ENCODE results near the gene PRKCI. TPM values are rescaled to one million over a fixed set of nuclear protein-coding genes. Genes with fewer than 3 reads are reported as not detected.
A peak's percentile ranks its signal among the peaks of the same experiment; 100 is the strongest.
"Not testable (repeated sequence)": the region's sequence is repeated elsewhere in the genome, so short reads cannot be mapped to it uniquely, and the experiment has no call there.

Gene PRKCI
- total RNA-seq, 4 donors from 2014 or later: 28.2 to 54.2 (median 34.3) TPM

GRCh38 chr3:170180908-170181885 lies 41.0 kb upstream of the PRKCI start, which contains the start of gene PHC3:
Gene PHC3, minus strand, starts transcription at chr3:170181733. Its CDS starts 18 bp downstream, at chr3:170181715.
- peak within 1 kb of the TSS; percentile 93 to 99 (median 98) for H3K27ac ChIP-seq
- H3K27me3 ChIP-seq: no peaks in the 10 kb centered on the region
- H3K4me3 ChIP-seq: peak within 1 kb of the TSS; percentile 73 to 96 (median 84)
- H3K9me3 ChIP-seq: no peaks in the 10 kb centered on the region
- peaks cover 6 to 29% (median 12%) of the 10 kb centered on the region in 4 donors for H3K4me1 ChIP-seq
- peak; percentile 84 to 91 for DNase-seq (ENCODE audit: low spot score in 2 of 2)
- TF ChIP-seq CTCF (IDR thresholded peaks at IDR 0.05) (peak in 4 of 5 experiments; percentile 12 to 64 (median 38)), EP300 (IDR thresholded peaks at IDR 0.05) (peak; percentile 43 to 97), POLR2A (IDR thresholded peaks at IDR 0.05) (peak; percentile 61 to 87)
- peaks cover 0 to 25% (median 3%) of the 10 kb centered on the region in 3 donors for H3K36me3 ChIP-seq
- WGBS, 2 donors: 1% methylated on average over 51 to 71 of the region's 71 CpGs

- no peaks in the 10 kb centered on the region for H3K27me3 ChIP-seq
- H3K9me3 ChIP-seq: no peaks in the 10 kb centered on the region
- no peak for DNase-seq (ENCODE audit: low spot score in 2 of 2)
- no peaks in the 10 kb centered on the region for H3K36me3 ChIP-seq
- H3K27ac ChIP-seq: no peak overlapping the region
- no peak for TF ChIP-seq EP300 (IDR thresholded peaks at IDR 0.05)
- no peak for TF ChIP-seq POLR2A (IDR thresholded peaks at IDR 0.05)
- no peak for TF ChIP-seq CTCF (IDR thresholded peaks at IDR 0.05)
- WGBS, 2 donors: 83 to 89% methylated on average over 4 of the region's 4 CpGs
- peaks cover 0 to 9% (median 0%) of the 10 kb centered on the region in 4 donors for H3K4me1 ChIP-seq
- no peak overlapping the region for H3K4me3 ChIP-seq
Observed at GRCh38 chr3:170189398-170190256, 32.6 kb upstream of the PRKCI start.

DNA sequence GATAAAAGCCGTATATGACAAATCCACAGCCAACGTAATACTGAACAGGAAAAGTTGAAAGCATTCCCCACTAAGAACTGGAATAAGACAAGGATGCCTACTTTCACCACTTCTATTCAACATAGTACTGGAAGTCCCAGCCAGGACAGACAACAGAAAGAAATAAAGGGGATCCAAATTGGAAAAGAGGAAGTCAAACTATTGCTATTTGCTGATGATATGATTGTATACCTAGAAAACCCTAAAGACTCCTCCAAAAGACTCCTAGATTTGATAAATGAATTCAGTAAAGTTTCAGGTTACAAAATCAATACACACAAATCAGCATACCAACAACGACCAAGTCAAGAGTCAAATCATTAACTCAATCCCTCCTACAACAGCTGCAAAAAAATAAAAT lies 26.5 kb upstream of the PRKCI start:
- H3K36me3 ChIP-seq; H3K4me3 ChIP-seq; H3K4me1 ChIP-seq; H3K9me3 ChIP-seq; DNase-seq (ENCODE audit: low spot score in 2 of 2); H3K27ac ChIP-seq; H3K27me3 ChIP-seq: not testable (repeated sequence)
- 78 to 80% methylated on average over 3 of the region's 3 CpGs for WGBS, 2 donors

GRCh38 chr3:170196833-170197232 lies 25.4 kb upstream of the PRKCI start:
- TF ChIP-seq POLR2A (IDR thresholded peaks at IDR 0.05): no peak
- no peak for TF ChIP-seq EP300 (IDR thresholded peaks at IDR 0.05)
- no peak for TF ChIP-seq CTCF (IDR thresholded peaks at IDR 0.05)
- Histone ChIP-seq H3K36me3 (no peaks in the 10 kb centered on the region), H3K9me3 (no peaks in the 10 kb centered on the region), H3K27ac (no peak overlapping the region), H3K4me3 (no peak overlapping the region), H3K4me1 (no peaks in the 10 kb centered on the region), H3K27me3 (no peaks in the 10 kb centered on the region)
- 93 to 96% methylated on average over 3 of the region's 3 CpGs for WGBS, 2 donors
- DNase-seq (ENCODE audit: low spot score in 2 of 2): no peak

DNA sequence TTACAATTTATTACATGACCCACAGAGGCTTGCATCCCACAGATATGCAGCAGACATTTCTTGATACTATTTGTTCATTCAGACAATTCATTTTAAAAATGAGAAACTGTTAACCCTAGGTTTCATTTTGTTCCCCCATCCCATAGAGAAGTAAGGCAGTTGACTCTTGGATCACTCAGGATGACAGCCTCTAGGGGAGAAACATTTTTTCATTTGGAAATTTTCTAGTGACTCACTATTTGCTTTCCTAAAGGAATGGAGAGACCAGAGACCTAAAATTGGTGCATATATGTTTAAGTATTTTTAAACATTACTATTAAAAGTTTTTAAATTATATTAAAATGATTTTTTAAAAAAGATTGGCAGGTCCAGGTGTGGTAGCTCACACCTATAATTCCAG lies 21.2 kb upstream of the PRKCI start:
- TF ChIP-seq EP300 (IDR thresholded peaks at IDR 0.05) (no peak), CTCF (IDR thresholded peaks at IDR 0.05) (no peak), POLR2A (IDR thresholded peaks at IDR 0.05) (no peak)
- no peaks in the 10 kb centered on the region for H3K4me1 ChIP-seq
- DNase-seq (ENCODE audit: low spot score in 2 of 2): no peak
- no peak overlapping the region for H3K4me3 ChIP-seq
- no peaks in the 10 kb centered on the region for H3K27me3 ChIP-seq
- no peaks in the 10 kb centered on the region for H3K9me3 ChIP-seq
- H3K36me3 ChIP-seq: no peaks in the 10 kb centered on the region
- H3K27ac ChIP-seq: no peak overlapping the region
